ENCODE results near the gene C1QTNF6.

C1QTNF6 gene

DNA sequence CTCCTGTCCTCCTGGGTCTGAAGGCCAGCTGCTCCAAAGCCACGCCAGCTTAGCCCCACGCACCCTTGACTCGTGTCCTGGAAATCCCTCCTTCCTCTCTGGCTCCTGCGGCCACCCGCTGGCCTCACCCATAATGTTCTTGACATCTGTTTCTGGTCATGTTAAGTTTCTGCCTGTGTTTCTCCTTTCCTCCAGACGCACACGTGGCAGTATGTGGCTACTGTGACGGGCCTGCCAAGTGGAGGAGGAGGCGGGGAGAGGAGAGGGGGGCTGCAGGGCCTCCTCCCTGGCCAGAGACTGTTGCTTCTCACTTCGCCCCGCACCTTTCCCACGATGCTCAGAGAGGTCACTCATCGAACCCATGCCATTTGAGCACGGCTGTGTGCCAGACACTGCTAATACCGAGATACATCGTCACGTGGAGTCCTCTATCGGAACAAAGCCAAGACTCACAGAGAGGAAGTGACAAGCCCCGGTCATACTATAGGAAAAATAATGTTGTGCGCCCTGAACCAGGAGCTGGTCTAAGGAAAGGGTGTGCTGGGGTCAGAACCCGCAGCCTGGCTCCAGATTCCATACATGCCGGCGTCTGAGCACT, 11.5 kb downstream of the C1QTNF6 start:
- DNase-seq (ENCODE audit: low spot score): peak; percentile 89

DNA sequence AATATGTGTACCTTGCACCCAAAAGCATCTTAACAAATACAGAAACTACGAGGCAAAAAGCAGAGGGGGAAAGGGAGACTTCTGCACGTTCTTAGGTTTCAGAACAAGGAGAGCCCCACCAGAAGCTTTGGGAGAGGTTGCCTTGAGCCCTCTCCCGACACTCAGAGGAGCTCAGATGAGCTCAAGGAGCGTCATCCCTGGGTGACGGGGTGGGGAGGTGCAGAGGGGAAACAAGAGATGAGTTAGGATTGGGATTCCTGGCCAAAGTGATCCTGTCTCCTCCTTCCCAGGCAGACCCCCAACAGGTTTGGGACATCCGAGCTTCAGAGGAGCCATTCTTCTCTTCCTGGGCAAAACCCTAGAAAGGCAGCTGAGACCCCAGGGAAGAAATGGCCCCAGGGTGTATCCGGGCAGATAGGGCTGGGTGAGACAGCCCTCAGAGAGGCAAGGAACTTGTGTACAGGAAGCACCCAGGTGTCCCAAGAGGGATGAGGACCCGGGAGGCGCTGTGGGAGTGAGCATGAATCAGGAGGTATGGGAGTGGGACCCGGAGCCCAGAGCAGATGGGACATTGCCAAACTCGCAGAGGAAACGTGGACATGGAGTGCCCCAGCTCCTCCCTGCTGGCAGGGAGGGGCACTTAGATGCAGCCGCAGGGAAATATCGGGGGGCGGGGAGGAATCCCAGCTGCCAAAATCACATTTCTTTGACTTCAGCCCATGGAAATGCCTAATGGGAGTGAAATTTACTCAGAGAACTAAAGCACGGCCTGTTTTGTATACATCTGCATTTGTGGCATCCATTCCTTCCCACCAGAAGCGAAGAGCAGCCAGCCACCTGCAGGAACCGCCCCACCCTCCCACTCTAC, 12.4 kb downstream of the C1QTNF6 start:
- DNase-seq (ENCODE audit: low spot score): peak; percentile 58

DNA sequence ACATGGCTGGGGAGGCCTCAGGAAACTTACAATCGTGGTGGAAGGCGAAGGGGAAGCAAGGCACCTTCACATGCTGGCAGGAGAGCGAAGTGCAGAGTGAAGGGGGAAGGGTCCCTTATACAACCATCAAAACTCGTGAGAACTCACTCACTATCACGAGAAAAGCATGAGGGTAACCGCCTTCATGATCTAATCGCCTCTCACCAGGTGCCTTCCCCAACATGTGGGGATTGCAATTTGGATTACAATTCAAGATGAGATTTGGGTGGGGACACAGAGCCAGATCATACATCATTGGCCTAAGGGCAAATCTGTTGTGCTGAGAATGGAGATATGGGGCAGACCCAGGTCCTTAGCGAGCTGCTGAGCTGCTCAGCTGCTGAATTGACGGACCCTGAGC, 13.1 kb downstream of the C1QTNF6 start:
- DNase-seq (ENCODE audit: low spot score): peak; percentile 8

DNA sequence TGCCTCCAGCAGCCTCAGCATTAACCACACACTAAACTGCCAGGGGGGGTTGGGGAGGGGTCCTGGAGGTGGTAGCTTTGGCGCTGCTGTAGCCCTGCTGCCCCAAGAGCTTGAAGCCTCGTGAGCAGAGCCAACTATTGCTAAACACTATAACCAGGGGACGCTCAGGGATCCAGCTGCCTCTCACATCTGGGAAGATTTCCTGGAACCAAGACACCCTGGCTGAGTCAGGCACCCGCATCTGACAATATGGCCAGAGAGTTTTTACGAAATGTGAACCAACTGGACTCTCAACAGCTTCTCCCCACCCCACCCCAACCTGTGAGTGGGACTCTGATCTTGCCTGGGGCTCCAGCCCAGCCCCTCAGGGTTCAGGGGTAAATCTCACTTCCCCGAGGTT, 14.3 kb downstream of the C1QTNF6 start:
- peak; percentile 55 for DNase-seq (ENCODE audit: low spot score)

DNA sequence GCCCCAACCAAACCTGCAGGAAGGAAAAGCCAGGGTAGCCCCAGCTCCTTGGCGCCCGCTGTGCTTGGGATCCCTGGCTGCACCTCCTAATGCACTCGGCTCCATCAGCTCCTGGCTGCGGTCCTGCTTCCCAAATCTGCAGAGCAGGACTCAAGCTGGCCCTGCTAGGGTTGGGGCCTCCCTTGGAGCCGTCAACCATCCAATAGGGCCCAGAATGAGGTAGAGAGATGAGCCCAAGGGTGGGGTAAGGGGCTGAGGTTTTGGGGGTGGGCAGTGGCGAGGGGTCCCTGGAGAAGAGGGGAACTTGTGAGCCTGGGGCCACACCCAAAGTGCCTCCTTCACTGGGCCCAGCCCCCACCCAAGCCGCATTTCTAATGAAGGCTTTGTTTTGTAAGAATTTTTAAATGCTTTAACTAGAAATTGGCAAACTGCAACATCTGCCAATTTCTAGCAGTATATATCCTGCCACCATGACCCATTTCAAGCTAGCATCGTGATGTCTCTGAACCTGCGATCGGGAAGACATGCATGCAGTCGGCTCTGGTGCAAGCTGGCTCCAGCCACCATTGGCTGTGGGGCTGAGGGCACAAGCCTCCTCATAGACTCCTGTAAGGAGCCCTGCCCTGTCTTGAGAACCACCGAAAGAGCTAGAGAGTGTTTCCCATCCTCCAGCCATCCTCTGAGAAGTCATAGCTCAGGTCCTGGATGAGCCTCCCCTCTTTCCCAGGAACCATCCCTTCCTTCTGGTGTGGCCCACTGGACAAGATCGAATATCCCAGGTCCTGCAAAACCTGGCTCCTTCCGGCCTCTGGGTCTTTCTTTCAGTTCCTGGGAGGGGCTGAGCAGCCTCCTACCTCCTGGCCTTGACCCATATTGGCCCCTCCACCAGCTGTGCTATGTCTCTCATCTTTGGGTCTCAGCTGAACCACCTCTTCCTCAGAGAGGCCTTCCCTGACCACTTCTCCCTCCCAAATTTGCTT, 15.5 kb downstream of the C1QTNF6 start:
- DNase-seq (ENCODE audit: low spot score): peak; percentile 58

- DNase-seq (ENCODE audit: low spot score): no peak
Measured at GRCh38 chr22:37171662-37172061, 16.4 kb downstream of the C1QTNF6 start.

DNA sequence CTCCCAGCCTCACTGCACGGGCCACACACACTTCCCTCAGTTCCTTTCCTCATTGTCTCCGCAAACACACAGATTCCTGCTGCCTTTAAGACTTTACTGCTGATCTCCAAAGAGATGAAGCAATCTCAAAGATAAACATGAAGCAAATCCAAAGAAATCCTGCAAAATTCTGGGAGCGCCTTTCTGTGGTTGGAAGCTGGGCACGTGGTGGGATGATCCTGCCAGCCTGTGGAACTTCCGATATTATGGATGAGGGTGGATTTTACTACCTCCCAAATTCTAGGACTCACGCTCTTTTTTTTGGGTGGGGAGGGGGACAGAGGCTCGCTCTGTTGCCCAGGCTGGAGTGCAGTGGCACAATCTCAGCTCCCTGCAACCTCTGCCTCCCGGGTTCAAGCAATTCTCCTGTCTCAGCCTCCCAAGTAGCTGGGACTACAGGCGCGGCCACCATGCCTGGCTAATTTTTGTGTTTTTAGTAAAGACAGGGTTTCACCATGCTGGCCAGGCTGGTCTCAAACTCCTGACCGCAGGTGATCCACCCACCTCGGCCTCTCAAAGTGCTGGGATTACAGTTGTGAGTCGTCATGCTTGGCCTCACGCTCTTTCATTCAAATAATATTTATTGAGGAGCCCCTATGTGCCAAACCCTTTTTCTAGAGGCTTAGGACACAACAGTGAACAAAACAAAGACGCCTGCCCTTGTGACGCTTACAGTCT, 17.2 kb downstream of the C1QTNF6 start:
- peak; percentile 25 for DNase-seq (ENCODE audit: low spot score)

GRCh38 chr22:37169947-37170688, 17.9 kb downstream of the C1QTNF6 start:
- peak; percentile 38 for DNase-seq (ENCODE audit: low spot score)

- DNase-seq (ENCODE audit: low spot score): peak; percentile 55
Measured at GRCh38 chr22:37169406-37169805, 18.6 kb downstream of the C1QTNF6 start.

- peak; percentile 51 for DNase-seq (ENCODE audit: low spot score)
Measured at GRCh38 chr22:37167981-37168647, 19.9 kb downstream of the C1QTNF6 start.

GRCh38 chr22:37167176-37167980, 20.7 kb downstream of the C1QTNF6 start:
- peak; percentile 60 for DNase-seq (ENCODE audit: low spot score)

GRCh38 chr22:37166675-37167066, 21.4 kb downstream of the C1QTNF6 start:
- peak; percentile 86 for DNase-seq (ENCODE audit: low spot score)

DNA sequence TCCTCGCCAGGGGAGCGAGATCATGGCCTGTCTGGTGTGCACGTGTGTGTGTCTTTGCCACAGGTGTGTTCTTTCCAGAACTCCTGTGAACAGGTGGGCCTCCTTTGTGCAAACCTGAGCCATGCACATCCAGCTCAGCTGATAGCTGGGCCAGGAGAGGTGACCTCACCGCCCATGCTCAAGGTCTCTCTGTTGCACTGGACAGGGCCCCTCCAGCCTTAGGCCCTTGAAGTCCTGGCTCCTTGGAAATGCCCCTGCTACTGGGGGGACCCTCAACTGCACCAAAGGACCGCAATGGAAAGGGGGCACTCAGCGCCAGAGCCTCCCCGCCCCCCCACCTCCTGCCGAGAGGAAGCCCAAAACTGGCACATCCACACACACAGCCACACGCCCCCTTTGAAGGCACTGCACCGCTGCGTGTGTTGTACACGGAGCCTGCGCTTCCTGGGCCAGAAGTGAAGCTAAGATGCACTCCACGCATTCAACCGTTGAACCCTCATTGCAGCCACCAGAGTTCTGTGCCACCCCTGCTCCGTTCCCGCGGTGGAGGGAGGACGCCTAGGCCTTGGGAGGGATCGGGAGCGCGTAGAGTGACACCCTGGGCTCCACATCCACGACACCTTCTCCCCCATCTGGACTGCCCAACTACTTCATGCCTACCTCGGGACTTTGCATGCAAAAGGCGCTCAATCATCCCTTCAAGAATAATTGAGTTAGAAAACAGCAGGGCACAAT, 21.9 kb downstream of the C1QTNF6 start:
- DNase-seq (ENCODE audit: low spot score): no peak

- DNase-seq (ENCODE audit: low spot score): no peak
Measured at GRCh38 chr22:37165066-37165465, 23.0 kb downstream of the C1QTNF6 start.

- DNase-seq (ENCODE audit: low spot score): no peak
Measured at GRCh38 chr22:37164505-37164887, 23.6 kb downstream of the C1QTNF6 start.

GRCh38 chr22:37163575-37164504, 24.2 kb downstream of the C1QTNF6 start:
- no peak for DNase-seq (ENCODE audit: low spot score)

- no peak for DNase-seq (ENCODE audit: low spot score)
Measured at GRCh38 chr22:37163096-37163489, 25.0 kb downstream of the C1QTNF6 start.

Measured in left forelimb (tissue), 1 donor.